Loucy (cell line): ENCODE measurements around the gene FOXO4.

Experiments
- CTCF ChIP-seq: fragments of 200-600 bp; sonication (generic); conservative IDR thresholded peaks from 2 replicates; pipeline ENCODE4 v1.5.1; 2014; ENCODE audit warnings: mild to moderate bottlenecking, antibody characterized with exemption, low read length
- EZH2phosphoT487 ChIP-seq: fragments of 200-600 bp; IDR thresholded peaks from 2 replicates; pipeline ENCODE4 v1.6.1; 2018; ENCODE audit warnings: antibody characterized with exemption, mild to moderate bottlenecking, moderate library complexity, borderline replicate concordance

GRCh38 chrX:71057848-71058530, 37.7 kb upstream of the FOXO4 start:
- TF ChIP-seq CTCF (no peak), EZH2phosphoT487 (no peak)
